Activated CD4-positive, alpha-beta T cell treated with anti-CD3 and anti-CD28 coated beads, Interleukin-2, amount 10 ng/mL, durations not matched to agents 24 days and 14 days (primary cell): ENCODE measurements around the gene GABBR2. TPM values are rescaled to one million over a fixed set of nuclear protein-coding genes. Genes with fewer than 3 reads are reported as not detected.
A peak's percentile ranks its signal among the peaks of the same experiment; 100 is the strongest.
"Not testable (repeated sequence)": the region's sequence is repeated elsewhere in the genome, so short reads cannot be mapped to it uniquely, and the experiment has no call there.

Source experiments
- DNase-seq: peaks from one replicate; pipeline ENCODE4 v3.0.0; 2022
- H3K27ac Mint-ChIP-seq: one replicate; pipeline ENCODE4 v1.8.0; 2022; ENCODE audit warnings: mild to moderate bottlenecking, mixed read lengths
- H3K27me3 Mint-ChIP-seq: one replicate; pipeline ENCODE4 v1.8.0; 2022; ENCODE audit warnings: mixed read lengths
- H3K36me3 Mint-ChIP-seq: one replicate; pipeline ENCODE4 v1.8.0; 2022; ENCODE audit warnings: low read depth, mild to moderate bottlenecking, mixed read lengths
- H3K4me1 Mint-ChIP-seq: one replicate; pipeline ENCODE4 v1.8.0; 2021; ENCODE audit warnings: mixed read lengths
- H3K4me3 Mint-ChIP-seq: one replicate; pipeline ENCODE4 v1.8.0; 2022; ENCODE audit warnings: mild to moderate bottlenecking, moderate library complexity, mixed read lengths
- H3K9me3 Mint-ChIP-seq: one replicate; pipeline ENCODE4 v1.8.0; 2021; ENCODE audit warnings: mixed read lengths
- intact Hi-C: fragments of 100-400 bp; cut with micrococcal nuclease; formaldehyde crosslinking; loops from one replicate; pipeline ENCODE4 v1.15.1; 2023
- total RNA-seq: library from RNA; stranded (reverse); gene quantifications from 2 replicates; pipeline ENCODE4 v1.2.3, GENCODE V29; 2022

GABBR2 gene
- total RNA-seq, 1 donor from 2014 or later: not detected

- Mint-ChIP-seq H3K4me3 (no peak overlapping the region), H3K4me1 (no peaks in the 10 kb centered on the region), H3K9me3 (no peaks in the 10 kb centered on the region), H3K27me3 (peaks cover 30% of the 10 kb centered on the region), H3K27ac (no peak overlapping the region), H3K36me3 (no peaks in the 10 kb centered on the region)
- DNase-seq: no peak
- intact Hi-C loops: no loop called here
Observed at GRCh38 chr9:98281281-98281680, 427.5 kb downstream of the GABBR2 start.

DNA sequence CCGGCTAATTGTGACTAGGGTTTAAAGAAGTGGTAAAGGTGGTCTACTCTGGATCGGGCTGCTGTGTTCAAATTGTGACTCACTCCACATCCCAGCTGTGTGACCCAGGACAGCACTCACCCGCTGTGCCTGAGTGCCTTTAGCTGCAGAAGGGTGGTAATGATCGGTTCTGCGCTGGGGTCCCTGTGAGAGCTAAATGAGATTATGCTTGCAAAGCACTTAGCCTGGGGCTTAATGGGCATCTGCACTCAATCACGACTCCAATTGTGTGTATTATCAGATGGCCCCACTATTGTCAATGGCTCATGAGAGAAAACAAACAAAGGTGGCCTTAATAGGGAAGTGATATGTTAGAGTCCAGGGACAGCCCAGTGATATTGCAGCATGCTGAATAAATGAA is 428.2 kb downstream of the GABBR2 start:
- no peak for DNase-seq
- Mint-ChIP-seq H3K27me3 (peaks cover 29% of the 10 kb centered on the region), H3K36me3 (no peaks in the 10 kb centered on the region), H3K27ac (no peak overlapping the region), H3K9me3 (no peaks in the 10 kb centered on the region), H3K4me1 (no peaks in the 10 kb centered on the region), H3K4me3 (no peak overlapping the region)
- intact Hi-C loops: no loop called here

GRCh38 chr9:98280162-98280561 is 428.6 kb downstream of the GABBR2 start:
- Mint-ChIP-seq H3K27ac (no peak overlapping the region), H3K36me3 (no peaks in the 10 kb centered on the region), H3K27me3 (peaks cover 30% of the 10 kb centered on the region), H3K4me3 (no peak overlapping the region), H3K4me1 (no peaks in the 10 kb centered on the region), H3K9me3 (no peaks in the 10 kb centered on the region)
- no peak for DNase-seq
- intact Hi-C loops: no loop called here

GRCh38 chr9:98276907-98277469 is 431.7 kb downstream of the GABBR2 start:
- no peak overlapping the region for H3K27ac Mint-ChIP-seq
- H3K27me3 Mint-ChIP-seq: peaks cover 44% of the 10 kb centered on the region
- no peak overlapping the region for H3K4me3 Mint-ChIP-seq
- no peaks in the 10 kb centered on the region for H3K36me3 Mint-ChIP-seq
- no peaks in the 10 kb centered on the region for H3K4me1 Mint-ChIP-seq
- H3K9me3 Mint-ChIP-seq: no peaks in the 10 kb centered on the region
- DNase-seq: no peak
- intact Hi-C loops: no loop called here

DNA sequence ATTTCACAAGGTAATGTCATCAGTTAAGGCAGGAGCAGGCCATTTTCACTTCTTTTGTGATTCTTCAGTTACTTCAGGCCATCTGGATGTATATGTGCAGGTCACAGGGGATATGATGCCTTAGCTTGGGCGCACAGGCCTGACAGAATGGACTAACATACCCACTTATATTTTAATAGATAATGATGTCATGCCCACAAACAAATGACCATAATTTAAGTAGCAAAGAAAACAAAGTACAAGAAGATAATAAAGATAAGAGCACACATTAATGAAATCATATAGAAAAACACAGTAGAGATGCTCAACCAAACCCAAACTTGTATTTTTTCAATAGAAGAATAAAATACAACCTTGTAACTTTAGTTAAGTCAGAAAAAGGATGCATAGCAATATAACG is 433.6 kb downstream of the GABBR2 start:
- no peak for DNase-seq
- intact Hi-C loops: no loop called here
- no peaks in the 10 kb centered on the region for H3K36me3 Mint-ChIP-seq
- peaks cover 55% of the 10 kb centered on the region for H3K27me3 Mint-ChIP-seq
- H3K27ac Mint-ChIP-seq: no peak overlapping the region
- H3K9me3 Mint-ChIP-seq: no peaks in the 10 kb centered on the region
- no peak overlapping the region for H3K4me3 Mint-ChIP-seq
- H3K4me1 Mint-ChIP-seq: no peaks in the 10 kb centered on the region

- no peak for DNase-seq
- Mint-ChIP-seq H3K27me3 (peaks cover 66% of the 10 kb centered on the region), H3K9me3 (no peaks in the 10 kb centered on the region), H3K36me3 (no peaks in the 10 kb centered on the region), H3K27ac (no peak overlapping the region), H3K4me3 (no peak overlapping the region), H3K4me1 (no peaks in the 10 kb centered on the region)
- intact Hi-C loops: no loop called here
Observed at GRCh38 chr9:98272083-98272482, 436.7 kb downstream of the GABBR2 start.

DNA sequence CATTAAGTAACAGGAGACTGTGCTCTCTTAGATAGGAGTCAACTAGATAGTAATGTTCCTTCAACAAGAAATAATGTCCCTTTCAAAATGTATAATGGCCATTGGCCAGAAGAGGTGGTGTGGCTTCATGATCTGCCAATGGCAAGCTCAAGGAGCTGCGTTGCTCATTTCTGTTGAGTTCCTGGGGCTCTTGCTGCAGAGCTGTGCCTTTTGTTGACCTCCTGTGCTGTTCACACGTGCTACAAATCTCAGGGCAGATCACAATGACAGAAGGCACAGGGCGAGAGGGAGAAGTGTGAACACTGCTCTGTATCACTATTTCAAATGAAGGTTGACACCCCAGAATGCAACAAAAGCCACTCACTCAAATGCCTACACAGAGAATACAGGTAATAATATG is 437.3 kb downstream of the GABBR2 start:
- intact Hi-C loops: no loop called here
- no peak for DNase-seq
- Mint-ChIP-seq H3K4me3 (no peak overlapping the region), H3K27ac (no peak overlapping the region), H3K4me1 (no peaks in the 10 kb centered on the region), H3K36me3 (no peaks in the 10 kb centered on the region), H3K27me3 (peaks cover 60% of the 10 kb centered on the region), H3K9me3 (no peaks in the 10 kb centered on the region)

DNA sequence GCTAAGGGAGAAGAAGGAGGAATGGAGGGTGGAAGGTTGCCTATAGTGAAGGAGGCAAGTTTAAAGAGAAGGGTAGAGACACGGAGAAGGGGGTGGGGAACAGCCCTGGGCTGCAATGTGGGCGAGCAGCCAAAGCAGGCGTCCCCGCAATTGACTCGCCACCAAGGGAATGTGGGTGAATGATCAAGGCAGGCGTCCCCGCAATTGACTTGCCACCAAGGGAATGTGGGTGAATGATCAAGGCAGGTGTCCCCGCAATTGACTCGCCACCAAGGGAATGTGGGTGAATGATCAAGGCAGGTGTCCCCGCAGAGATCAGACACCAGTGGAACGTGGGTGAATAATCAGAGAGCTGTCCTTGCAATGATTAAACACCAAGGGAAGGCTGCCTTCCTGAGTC is 438.5 kb downstream of the GABBR2 start:
- peaks cover 63% of the 10 kb centered on the region for H3K27me3 Mint-ChIP-seq
- H3K27ac Mint-ChIP-seq, H3K4me1 Mint-ChIP-seq, H3K4me3 Mint-ChIP-seq, H3K36me3 Mint-ChIP-seq, H3K9me3 Mint-ChIP-seq, DNase-seq, intact Hi-C loops: not testable (repeated sequence)

DNA sequence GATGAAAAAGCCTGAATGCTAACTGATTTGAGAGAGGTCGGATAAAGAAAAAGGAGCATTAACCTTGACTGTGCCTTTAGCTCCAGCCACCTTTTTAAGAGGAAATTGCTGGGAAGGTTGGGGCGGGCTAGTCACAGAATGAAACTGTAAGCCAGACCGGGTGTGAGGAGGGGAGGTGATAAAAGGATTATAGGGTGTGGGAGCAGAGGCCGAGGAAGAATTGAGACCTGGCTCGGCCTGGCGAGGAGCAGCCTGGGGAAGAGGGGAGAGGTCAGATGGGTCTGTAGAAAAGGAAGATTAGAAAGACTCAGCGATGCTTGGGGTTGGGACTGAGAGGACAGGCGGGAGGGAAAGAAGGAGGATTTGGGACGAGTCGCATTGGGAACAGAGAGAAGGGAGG is 439.1 kb downstream of the GABBR2 start:
- H3K4me1 Mint-ChIP-seq, intact Hi-C loops, H3K9me3 Mint-ChIP-seq: not testable (repeated sequence)

GRCh38 chr9:98267556-98267955 is 441.2 kb downstream of the GABBR2 start:
- H3K36me3 Mint-ChIP-seq, DNase-seq, H3K4me3 Mint-ChIP-seq, H3K9me3 Mint-ChIP-seq, H3K4me1 Mint-ChIP-seq, intact Hi-C loops, H3K27ac Mint-ChIP-seq: not testable (repeated sequence)
- peaks cover 50% of the 10 kb centered on the region for H3K27me3 Mint-ChIP-seq

More for the DNA sequence above, 439.1 kb downstream of the GABBR2 start:
- not testable (repeated sequence) for DNase-seq, H3K27ac Mint-ChIP-seq, H3K4me3 Mint-ChIP-seq, H3K36me3 Mint-ChIP-seq
- peaks cover 61% of the 10 kb centered on the region for H3K27me3 Mint-ChIP-seq

DNA sequence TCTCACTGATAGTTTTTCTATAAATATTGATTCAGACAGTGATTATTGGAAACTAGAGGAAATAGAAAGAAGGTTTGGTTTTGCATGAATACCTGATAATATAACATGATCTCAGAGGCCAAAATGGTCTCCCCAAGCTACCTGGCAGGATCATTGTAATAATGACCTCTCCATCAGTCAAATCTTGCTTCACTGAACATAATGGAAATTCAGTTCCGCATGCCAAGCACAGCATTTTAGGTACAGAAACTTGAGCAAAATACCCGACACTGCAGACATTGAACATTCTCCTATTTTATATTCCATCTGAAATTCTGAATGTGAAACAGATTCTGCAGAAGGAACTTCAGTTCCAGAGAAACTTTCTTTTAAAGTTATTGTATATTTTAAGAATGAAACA is 444.2 kb downstream of the GABBR2 start:
- DNase-seq: no peak
- intact Hi-C loops: loop anchor here (5.0 kb wide), 1 partner anchor 552 kb away; no protein-coding TSS in a partner anchor
- peaks cover 29% of the 10 kb centered on the region for H3K27me3 Mint-ChIP-seq
- H3K36me3 Mint-ChIP-seq: no peaks in the 10 kb centered on the region
- H3K9me3 Mint-ChIP-seq: no peaks in the 10 kb centered on the region
- H3K27ac Mint-ChIP-seq: no peak overlapping the region
- H3K4me1 Mint-ChIP-seq: peaks cover 2% of the 10 kb centered on the region
- H3K4me3 Mint-ChIP-seq: no peak overlapping the region

DNA sequence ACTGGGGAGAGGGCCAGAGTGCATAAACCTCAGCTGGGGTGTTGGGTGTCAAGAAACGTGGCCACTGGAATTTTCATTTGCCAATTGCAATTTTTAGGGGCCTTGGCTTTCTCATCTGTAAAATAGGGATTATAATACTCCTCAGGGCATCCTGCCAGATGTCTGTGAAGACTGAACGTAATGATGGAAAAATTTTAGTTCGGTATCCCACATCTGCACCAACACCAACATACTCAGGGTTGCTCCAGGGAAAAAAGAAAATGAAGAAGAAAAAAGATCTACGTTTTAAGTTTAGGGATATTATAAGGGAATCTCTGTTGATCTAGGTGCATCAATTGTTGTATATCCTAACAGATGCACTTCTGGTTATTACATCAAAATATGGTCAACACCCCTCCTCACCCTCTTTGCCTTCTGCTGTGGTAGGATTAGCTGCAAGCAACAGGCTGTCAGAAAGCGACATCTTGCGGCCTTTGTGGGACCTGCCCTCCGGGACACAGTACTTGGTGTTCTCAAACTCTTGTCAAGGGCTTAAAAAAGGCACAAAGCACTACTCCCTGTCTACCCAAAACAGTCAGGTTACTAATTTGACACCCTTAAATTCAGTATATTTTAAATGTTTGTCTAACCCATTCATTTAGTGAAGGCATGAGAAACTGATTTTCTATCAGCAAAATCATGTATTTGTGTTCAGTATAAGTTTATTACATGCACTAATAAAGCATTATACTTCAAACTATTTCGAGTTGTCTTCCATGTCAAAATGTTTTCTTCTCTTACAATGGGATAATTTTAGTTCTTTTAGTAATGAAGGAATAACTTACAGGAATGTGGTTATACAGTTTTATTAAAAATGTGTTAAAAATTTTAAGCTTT is 445.0 kb downstream of the GABBR2 start:
- Mint-ChIP-seq H3K9me3 (no peaks in the 10 kb centered on the region), H3K27ac (no peak overlapping the region), H3K4me3 (no peak overlapping the region), H3K36me3 (no peaks in the 10 kb centered on the region), H3K4me1 (peaks cover 2% of the 10 kb centered on the region), H3K27me3 (peaks cover 23% of the 10 kb centered on the region)
- intact Hi-C loops: loop anchor here (1.0 to 5.0 kb wide), 4 partner anchors 58 to 551 kb away; no protein-coding TSS in a partner anchor
- peak; percentile 95 for DNase-seq

- H3K4me1 Mint-ChIP-seq: peaks cover 2% of the 10 kb centered on the region
- H3K9me3 Mint-ChIP-seq: no peaks in the 10 kb centered on the region
- no peaks in the 10 kb centered on the region for H3K36me3 Mint-ChIP-seq
- intact Hi-C loops: loop anchor here (1.0 to 5.0 kb wide), 4 partner anchors 58 to 551 kb away; no protein-coding TSS in a partner anchor
- H3K27me3 Mint-ChIP-seq: peaks cover 17% of the 10 kb centered on the region
- no peak overlapping the region for H3K4me3 Mint-ChIP-seq
- H3K27ac Mint-ChIP-seq: no peak overlapping the region
- DNase-seq: no peak
Observed at GRCh38 chr9:98263080-98263479, 445.7 kb downstream of the GABBR2 start.

DNA sequence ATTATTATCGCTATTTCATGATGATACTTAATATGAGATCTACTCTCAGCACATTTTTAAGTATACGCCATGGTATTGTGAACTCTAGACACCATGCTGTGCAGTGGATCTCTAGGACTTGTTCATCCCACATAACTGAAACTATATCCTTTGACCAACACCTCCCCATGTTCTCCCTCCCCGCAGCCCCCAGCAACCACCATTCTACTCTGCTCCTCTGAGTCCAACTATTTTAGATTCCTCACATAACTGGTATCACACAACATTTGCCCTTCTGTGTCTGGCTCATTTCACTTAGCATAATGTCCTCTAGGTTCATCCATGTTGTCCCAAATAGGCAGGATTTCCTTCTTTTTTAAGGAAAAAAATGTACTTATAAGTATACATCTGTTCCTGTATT is 446.7 kb downstream of the GABBR2 start:
- Mint-ChIP-seq H3K27me3 (peaks cover 9% of the 10 kb centered on the region), H3K36me3 (no peaks in the 10 kb centered on the region), H3K4me1 (peaks cover 2% of the 10 kb centered on the region), H3K9me3 (no peaks in the 10 kb centered on the region), H3K4me3 (no peak overlapping the region), H3K27ac (no peak overlapping the region)
- intact Hi-C loops: loop anchor here (5.0 kb wide), 1 partner anchor 550 kb away; no protein-coding TSS in a partner anchor
- DNase-seq: no peak
